HG03457 (cell line): ENCODE results near the gene FCER2.
"Not testable (repeated sequence)": the region's sequence is repeated elsewhere in the genome, so short reads cannot be mapped to it uniquely, and the experiment has no call there.

Source experiments
- ATAC-seq: cut with Tn5 transposase; IDR thresholded peaks from one replicate; pipeline ENCODE4 v1.9.1; 2021; ENCODE audit warnings: moderate number of reproducible peaks; ENCODE audit not compliant: unreplicated experiment

FCER2 gene

DNA sequence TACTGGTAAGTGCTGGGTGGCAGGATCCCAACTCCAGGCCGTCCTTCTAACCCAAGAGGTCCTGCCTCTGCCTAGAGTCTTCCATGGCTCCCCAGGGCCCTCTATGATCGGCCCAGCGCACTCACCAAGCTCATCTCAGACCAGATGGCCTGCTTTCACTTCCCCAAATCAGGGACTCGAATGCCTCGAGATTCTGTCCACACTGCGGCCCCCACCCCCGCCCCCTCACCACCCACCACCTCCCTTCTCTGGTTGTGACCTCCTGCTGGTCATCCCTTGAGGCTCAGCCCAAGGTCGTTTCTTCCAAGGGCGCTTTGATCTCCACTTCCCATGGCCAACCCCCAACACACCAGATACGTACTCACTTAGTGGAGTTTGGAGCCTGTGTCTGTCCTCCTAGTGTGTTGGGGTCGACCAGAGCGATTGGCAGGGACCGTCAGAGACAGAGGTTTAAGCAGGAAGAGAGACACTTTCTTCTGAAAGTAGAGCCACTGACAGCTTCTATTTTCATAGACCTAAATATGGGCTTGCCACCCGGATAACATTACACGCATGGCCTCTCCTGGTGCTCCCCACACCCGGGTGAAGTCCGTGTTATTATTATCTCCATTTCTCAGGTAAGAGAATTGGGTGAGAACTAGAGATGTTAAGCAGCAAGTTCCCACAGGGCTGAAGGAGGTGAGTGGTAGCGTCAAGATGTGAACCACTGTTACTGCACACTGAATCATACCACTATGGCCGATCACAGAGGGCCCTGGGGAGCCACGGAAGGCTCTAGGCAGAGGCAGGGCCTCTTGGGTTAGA is at the start of gene FCER2:
TSS of gene FCER2 (minus strand) at position 478 of the 804 bp plus-strand sequence. CDS start 2,371 bp downstream, outside the sequence.
- no peak for ATAC-seq

- ATAC-seq = no peak
These were observed 49.3 kb upstream of the FCER2 start for GRCh38 chr19:7751157-7751783.

DNA sequence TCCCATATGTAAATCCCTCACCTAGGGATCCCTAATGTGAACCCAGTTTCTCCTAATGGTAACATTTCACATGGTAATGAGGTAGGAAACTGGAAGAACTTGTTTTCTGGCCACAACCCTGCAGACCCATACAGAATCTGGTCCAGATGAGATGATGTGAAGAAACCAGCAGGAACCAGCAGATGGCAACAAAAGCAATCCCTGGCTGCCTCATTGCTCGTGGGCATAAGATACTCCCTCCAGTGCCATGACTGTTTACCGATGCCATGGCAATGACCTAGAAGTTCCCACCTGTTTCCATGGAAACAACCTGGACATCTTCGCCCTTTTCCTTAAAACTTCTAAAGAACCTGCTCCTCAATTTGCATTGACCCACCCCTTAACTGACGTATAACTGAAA is 46.8 kb upstream of the FCER2 start:
- ATAC-seq = no peak

GRCh38 chr19:7748171-7748570 is 46.2 kb upstream of the FCER2 start:
- no peak for ATAC-seq

DNA sequence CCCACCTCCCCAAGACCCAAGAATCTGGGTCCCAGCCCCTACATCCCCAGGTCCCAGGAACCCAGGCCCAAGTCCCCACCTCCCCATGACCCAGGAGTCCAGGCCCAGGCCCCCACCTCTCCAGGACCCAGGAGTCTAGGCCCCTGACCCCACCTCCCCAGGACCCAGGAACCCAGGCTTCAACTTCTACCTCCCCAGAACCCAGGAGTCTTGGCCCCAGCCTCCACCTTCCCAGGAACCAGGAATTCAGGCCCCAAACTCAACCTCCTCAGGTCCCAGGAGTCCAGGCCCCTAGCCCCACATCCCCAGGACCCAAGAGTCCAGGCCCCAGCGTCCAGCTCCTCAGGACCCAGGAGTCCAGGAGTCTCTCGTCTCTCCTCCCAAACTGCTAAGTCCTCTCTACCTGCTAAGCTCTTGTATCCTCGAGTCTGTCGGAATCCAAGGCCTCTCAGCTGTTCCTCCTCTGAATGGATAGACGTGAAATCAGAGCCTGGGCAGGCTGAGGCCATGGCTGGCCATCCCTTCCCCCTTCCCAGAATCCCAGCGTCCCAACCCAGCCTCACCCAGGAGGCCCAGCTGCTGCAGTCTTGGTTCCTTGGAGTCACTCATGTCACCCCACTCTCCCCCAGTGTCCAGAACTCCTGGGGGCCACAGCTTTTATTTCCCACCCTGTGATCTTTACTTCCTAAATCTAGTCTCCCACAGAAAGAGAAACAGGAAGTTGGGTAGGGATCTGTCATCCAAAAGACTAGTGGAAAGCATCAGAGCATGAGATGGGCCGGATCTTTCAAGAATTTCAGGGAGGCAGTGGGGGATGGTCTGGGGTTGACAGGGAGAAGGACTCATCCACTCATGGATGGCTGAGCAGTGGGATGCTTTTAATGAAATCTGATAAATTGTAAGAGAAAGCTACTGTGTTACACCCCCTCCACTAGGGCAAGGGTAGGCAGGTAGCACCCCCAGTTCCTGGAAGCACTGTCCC is 45.3 kb upstream of the FCER2 start, which contains the start of gene CD209:
TSS of gene CD209 (minus strand) at position 632 of the 982 bp plus-strand sequence. CDS start at position 609, 23 bp downstream.
- ATAC-seq = no peak

GRCh38 chr19:7746306-7746705 is 44.4 kb upstream of the FCER2 start:
- ATAC-seq = not testable (repeated sequence)

DNA sequence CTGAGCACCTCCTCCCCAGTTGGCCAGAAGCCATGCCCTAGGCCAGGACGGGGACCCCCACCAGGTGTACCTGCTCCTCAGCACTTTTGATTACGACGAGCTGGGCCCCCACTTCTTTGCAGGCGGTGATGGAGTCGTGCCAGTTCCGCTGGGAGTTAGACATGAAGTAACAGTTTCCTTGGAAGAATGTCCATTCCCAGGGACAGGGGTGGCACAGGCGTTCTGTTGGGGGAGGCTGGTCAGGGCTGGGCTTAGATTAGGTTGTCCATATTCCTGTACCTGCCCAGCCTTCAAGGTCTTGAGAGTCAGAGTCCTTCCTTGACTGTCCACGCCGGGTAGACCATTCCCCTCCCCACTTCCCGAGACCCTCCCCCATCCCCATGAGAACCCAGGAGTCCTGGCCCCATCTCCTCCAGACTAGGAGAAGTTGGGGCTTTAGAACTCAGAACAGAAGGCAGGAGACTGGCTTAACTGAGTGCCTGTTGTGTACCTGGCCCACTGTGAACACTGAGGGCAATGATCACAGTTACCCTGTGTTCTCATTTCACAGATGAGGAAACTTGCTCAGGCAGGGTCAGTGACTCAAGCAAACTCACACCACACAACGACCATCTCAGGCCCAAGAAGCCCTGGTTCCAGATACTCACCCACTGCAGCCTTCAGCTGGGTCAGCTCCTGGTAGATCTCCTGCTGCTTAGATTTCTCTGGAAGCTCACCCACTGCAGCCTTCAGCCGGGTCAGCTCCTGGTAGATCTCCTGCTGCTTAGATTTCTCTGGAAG is 43.1 kb upstream of the FCER2 start:
- ATAC-seq = no peak

DNA sequence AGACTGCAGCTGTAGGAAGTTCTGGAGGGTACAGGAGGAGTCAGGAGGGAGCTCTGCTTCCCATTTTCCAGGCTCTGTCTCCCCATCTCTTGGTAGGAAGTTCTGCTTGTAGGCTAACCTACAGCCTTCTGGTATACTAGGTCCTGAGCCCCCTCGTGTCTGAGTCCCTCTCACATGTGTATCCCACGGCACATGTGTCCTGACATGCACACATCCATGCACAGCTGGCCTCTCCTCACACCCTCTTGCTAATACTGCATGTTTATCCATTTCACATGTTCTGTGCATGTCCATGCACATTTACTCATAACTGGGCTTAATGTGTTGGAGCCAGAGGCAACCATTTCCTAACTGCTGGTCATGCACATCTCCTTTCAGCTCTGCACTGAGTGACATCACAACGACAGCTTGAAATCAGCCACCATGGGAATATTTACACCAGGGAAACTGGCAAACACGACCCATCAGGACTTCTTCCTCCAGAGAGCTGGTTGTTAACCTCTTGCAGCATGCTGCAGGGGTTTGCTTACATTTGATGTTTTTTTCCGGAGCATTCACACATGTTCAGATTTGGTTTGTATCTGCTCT is 42.4 kb upstream of the FCER2 start:
- no peak for ATAC-seq

DNA sequence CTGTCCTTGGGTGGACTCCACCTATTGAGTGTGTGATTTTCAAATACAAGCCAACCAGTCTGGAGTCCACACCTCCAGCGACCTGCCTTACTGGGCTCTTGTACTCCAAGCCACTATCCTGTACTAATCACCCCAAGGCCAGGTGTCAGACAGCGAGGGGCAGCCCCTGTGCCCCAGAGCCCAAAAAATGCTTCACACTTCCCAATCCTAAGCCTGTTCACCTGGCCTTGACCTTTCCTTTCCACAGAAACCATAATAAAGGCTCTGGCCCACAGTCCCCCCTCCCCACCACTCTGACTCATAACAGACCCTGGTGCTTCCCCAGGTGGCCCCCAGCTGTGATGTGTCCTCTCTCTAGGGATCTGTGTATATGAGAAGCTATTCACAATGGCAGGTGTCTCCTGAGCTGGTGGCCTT is 41.5 kb upstream of the FCER2 start:
- no peak for ATAC-seq

DNA sequence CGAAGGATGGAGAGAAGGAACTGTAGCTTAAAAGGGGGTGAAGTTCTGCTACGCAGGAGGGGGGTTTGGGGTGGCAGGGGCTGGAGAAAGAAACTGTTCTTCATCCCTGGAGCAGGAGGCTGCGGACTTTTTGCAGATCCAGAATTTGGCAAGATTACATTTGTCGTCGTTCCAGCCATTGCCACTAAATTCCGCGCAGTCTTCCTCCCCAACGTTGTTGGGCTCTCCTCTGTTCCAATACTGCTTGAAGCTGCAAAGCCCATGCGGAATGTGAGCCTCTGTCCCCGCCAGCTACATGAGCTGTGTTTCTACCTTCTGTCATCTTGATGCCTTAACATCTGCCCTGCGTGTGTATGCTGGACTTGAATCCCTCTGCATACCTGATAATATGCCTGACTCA is 41.1 kb upstream of the FCER2 start:
- no peak for ATAC-seq

DNA sequence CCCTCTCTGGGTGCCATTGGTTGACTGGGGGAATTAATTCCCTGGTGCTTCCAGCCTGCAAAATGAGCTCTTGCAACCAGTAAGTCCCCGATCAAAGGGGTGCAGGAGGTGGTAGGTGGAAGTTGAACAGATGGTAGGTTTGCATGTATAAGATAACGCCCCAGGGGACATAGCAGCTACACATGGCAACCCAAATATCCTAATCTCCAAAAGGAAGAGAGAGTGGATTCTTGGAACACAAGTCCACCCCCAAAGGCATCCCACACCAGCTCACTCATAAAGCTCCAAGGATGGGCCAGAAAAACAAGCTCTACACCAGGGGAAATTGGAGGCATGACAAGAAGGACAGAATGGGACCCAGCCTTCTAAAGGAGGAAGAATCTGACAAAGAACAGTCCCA is 40.6 kb upstream of the FCER2 start:
- no peak for ATAC-seq

DNA sequence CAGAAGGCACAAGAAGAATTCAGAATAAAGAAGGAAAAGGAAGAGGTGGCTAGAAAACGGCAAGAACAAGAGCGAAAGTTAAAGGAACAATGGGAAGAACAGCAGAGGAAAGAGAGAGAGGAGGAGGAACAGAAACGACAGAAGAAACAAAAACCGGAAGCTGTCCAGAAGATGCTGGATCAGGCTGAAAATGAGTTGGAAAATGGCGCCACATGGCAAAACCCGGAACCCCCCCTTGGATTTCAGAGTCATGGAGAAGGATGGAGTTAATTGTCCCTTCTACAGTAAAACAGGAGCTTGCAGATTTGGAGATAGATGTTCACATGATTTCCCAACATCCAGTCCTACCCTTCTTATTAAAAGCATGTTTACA is 38.7 kb upstream of the FCER2 start:
- no peak for ATAC-seq

DNA sequence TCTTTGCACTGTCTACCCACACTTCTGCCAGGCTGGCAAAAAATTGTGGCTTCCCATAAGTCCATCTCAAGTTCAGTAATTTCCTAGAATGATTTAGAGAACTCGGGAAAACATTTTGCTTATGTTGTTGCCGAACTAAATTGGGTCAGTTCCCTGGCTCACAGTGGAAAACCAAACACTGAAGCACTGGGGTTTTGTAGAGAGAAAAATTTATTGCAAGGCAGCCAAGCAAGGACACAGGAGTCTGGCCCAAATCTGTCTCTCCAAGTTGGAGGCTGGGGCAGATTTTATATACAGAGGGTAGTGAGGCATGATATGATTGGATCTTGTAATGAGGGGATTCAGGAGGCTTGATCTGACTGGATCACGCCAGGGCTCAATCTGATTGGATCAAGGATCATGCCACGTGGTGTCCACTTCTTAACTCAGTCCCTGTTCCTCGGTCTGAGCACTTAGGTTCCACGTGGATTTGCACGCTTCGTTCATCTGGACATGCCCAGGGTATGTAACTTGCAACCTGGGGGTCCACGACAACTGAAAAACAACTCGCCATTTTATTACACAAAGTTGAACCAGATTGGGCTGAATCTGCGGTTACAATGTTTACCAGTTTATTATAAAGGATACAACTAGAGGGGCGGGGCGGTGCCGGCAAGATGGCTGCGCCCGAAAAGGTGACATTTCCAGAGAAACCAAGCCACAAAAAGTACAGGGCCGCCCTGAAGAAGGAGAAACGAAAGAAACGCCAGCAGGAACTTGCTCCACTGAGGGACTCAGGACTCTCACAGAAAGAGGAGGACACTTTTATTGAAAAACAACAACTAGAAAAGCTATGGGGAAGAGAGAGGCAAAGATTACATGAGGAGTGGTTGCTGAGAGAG is 38.1 kb upstream of the FCER2 start:
- ATAC-seq = no peak

DNA sequence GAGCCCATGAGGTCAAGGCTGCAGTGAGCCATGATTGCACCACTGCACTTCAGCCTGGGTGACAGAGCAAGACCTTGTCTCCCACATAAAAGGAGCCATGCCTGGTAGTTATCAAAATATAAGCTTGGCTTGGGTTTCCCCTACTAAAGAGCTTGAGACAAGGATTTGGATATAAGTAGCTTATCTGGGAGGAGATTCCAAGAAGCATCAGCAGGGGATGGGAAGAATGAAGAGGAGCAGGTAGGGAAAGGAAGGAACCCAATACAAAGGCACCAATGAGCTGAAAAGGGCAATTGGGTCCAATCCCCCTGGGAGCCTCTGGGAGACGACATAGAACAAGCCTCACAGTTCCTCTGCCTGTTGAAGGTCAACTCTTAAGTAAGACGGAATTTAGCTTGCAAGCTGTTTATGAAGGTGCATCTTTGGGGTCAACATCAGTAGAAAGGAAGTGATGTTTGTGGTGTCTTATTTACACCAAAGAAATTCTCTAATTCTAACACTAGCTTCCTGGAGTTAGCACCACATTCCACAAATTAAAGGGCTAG is 37.4 kb upstream of the FCER2 start:
- no peak for ATAC-seq

DNA sequence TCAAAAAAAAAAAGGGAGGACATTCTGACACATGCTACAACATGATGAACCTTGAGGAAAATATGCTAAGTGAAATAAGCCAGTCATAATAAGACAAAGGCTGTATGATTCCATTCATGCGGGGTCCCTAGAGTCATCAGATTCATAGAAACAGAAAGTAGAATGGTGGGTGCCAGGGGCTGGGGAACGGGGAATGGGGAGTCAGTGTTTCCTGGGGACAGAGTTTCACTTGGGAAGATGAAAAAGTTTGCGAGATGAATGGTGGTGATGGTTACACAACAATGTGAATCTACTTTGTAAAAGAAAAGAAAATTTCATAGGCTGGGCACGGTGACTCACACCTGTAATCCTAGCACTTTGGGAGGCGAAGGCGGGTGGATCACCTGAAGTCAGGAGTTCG is 36.1 kb upstream of the FCER2 start:
- ATAC-seq = no peak

DNA sequence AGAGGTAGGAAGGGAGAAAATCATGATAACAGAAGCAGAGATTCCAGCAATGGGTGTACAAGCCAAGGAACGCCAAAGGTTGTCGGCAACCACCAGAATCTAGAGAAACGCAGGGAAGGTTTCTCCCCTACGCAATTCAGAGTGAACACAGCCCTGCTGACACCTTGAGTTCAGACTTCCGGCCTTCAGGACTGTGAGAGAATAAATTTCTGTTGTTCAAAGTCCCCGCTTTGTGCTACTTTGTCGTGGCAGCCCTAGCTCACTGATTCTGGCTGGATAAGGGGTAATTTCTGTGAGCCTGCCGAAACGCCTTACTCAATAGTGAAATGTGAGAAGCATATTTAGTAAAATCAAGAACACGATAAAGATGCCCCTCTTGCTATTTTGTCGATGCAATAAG is 35.3 kb upstream of the FCER2 start:
- ATAC-seq = no peak

- ATAC-seq = no peak
These were observed 34.2 kb upstream of the FCER2 start for GRCh38 chr19:7736148-7736547.

- no peak for ATAC-seq
These were observed 32.6 kb upstream of the FCER2 start for GRCh38 chr19:7734220-7735203.
